GM19452 (cell line): ENCODE results near the gene GRM8.

ENCODE experiments used
- ATAC-seq: cut with Tn5 transposase; IDR thresholded peaks from one replicate; pipeline ENCODE4 v1.9.1; 2021; ENCODE audit not compliant: unreplicated experiment

The GRM8 gene

DNA sequence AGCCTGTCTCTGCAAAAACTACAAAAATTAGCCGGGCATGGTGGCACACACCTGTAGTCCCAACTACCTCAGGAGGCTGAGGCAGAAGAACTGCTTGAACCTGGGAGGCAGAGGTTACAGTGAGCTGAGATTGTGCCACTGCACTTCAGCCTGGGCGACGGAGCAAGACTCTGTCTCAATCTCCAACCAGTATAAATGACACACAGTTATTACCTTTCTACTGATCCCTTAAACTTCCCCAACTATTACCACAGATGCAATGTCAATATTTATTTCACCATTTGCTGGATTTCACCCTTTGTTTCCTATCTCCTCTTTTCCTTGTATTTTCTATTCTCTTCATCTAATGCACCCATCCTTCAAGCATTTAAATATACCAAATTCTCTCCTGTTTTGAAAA lies 431.8 kb downstream of the GRM8 start:
- no peak for ATAC-seq

DNA sequence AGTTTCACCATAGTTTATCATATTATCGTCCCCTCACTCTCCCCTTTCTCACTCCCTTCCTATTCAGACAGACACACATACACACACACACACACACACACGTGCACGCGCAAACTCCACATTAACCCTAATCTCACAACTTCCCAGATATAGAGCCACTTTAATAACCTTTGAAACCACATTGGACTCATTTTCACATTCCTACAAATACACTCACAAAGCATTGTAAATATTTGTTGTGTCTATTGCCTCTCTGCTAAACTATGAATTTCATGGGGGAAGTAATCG lies 433.6 kb downstream of the GRM8 start:
- no peak for ATAC-seq

DNA sequence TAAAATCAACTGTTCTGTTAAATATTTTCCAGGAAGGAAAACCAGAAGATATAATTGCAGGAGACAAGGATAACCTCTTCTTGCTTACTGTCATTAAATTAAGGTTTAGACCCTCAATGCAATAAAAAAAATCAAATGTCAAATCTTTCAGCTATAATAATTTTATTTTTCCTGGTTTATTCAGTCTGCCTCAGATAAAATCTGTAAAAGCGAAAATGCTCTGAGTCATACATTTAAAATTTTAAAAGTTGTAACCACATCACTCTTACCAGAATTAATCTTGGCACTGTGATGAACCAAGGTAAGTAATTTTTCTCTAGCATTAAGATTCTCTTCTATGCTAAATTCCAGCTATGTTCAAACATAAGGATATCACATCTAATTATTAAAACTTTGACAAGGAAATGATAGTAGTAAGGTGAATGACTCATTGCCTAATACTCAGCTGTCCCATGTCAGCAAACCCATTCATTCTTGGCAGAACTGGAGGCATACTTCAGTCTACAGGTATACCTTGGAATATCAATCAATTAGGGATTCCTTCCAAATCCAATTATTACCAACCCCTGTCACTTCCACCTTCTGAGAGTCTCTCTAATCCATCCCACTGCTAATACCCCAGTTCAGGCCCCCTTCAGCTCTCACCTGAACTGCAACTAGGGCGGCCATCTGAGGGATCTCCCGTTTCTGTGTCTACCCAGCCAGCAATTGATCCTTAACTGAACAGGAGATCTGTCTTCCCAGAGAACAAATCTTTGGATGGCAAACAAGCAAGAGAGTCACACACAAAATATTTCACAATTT lies 434.1 kb downstream of the GRM8 start:
- no peak for ATAC-seq

DNA sequence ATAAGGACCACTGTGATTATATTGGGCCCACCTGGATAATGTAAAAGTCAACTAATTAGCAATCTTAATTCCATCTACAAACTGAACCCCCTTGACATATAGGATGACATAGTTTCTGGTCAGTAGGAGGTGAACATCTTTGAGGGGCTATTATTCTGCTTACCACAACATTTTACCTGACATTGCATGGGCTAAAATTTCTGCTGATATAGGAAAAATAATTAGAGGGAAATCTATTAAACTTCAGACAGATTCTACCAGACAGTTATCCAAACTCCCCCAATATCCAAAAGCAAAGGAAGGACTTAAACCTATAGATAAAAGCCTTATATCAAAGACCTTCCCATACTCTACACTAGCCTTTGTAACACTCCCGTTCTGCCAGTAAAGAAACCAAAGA lies 443.6 kb downstream of the GRM8 start:
- ATAC-seq = no peak

DNA sequence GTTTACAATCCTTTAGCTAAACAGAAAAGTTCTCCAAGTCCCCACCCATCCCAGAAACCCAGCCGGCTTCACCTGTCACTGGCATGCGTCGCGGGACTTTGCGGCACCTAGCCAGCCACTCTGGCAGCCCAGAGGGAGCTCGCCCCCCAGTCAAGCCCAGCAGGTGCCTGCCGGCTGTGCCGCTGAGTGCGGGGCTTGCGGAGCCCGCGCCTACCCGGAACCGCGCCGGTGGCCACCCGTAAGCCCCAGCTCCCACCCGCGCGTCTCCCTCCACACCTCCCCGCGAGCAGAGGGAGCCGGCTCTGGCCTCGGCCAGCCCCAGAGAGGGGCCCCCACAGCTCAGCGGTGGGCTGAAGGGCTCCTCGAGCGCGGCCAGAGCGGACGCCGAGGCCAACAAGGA lies 446.1 kb downstream of the GRM8 start:
- no peak for ATAC-seq

DNA sequence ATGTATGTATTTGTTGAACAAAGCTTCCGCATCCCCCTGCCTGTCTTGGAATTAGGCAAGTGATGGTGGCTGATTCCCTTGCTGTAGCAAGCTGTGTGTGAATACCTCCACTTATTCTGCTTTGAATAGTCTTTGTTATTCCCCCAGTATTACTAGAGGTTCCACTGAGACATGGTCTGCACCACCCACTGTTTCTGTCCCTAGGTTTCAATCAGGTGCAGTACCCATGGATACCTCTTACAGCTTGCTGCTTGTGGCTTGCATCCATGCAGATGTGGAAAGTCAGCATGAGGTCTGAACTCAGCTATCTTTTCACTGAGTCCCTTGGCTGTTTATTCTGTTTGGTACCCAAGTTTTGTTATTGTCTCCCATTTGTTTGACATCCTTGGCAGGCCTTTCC lies 447.4 kb downstream of the GRM8 start:
- ATAC-seq = no peak

DNA sequence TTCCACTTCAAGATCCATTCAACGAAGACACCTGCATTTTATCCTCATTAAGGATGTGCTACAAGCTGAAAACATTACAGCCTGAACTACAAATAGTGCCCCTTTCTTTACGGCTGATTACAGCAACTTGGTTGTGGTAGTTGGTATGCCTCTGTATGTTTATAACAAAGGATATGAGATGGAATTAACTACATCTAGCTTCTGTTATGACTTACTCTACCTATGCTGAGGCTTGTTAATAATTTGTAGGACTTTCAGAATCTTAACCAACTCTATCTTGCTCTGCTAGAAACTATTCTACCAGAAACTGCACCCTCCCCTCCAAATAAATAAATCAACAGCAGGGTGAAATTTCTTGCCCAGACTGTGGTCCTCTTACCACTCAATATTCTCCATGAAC lies 448.1 kb downstream of the GRM8 start:
- ATAC-seq = peak; percentile 80

DNA sequence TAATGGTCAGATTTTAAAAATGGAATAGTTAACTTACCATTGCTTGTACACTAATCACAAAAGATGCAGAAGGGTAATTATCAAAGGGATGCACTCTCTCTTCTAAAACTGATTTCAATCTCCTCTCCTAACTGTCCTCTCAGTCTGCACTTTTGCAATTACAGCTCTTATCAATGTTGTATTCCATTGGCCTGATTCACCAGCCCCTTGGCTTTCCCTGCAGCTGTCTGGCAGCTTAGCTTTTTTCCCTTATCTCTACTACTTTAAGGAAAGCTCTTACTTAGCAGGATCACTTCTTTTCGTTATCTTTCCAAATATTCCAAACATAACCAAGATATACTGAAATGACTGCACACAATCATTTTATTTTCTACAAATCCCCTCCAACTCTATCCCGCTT lies 448.8 kb downstream of the GRM8 start:
- no peak for ATAC-seq

DNA sequence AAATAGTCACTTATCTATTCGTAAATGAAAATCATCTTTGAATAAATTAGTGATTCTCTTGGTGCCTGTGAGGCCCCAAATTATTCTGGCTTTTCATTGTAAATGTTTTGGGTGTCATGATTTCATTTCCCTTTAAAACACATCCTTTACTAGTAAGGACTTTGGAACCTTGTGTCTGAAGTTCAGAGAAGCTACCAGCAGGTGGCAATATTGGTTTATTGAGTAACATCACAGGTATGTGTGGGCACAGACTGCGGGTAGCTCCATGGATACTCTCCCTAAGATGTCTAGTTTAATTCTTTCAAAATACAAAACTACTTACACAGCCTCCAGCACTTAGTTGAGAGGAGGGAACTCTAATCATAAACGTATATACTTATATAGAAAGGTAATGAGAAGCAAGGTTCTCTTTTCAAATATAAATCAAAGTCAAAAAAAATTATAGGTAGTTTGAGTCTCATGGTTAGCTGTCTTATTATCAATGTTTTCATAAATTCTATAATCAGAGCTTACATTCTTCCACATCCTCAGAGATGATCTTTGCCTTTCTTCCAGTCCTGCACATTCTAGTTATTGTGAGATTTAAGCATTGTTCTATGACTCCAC lies 449.6 kb downstream of the GRM8 start:
- peak; percentile 84 for ATAC-seq

DNA sequence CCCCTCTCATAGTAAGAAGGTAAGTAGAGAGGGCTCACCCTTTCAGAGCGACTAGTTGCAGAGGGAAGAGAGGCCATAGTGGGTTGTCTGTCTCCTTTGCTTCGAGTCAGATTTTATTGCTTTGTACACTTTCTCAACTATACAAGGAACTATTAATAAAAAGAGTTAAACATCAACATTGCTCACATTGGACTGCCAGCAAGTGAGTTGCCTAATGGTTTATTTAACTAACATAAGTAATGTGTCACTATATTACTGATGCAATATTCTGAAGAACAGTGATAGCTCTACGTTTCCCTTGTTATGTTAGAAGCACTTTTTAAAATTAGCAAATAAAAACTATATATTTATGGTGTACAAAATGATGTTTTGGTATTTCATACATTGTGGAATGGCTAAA lies 451.0 kb downstream of the GRM8 start:
- ATAC-seq = no peak

DNA sequence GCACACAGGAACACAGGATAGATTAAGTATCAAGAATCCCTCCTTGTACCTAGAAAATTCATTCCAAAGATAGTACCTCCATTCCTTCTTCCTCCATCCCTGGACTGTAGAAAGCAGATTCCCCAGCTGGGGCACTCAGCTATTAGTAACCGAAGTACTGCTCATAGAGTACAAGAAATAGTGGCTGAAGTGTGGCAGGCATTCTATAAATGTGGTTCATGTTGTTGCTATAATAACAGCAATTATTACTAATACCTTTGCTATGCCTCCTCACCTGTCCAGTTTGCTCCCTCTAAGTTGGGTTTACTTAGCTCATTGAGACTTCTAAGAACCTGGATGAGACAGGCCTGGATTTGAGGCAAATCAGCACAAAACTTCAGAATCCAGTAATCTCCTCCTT lies 453.2 kb downstream of the GRM8 start:
- ATAC-seq = no peak

DNA sequence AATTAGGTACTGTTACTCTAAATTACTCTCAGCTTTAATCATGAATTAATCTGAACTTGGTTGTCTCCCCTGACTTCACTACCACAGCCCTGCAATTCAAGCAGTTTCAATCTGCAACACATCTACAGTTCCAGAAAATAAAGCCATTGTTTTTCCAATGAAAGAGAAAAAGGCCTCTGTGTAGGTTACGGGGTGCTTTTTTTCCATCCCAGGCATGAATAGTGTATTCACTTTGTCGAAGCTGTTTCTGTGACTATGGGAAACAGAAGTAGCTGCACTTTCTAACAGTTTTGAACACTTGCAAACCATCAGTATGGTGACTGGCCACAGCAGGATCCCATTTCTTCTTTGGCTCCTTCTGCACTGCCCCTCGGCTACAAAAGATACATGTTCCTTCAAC lies 460.2 kb downstream of the GRM8 start:
- no peak for ATAC-seq

DNA sequence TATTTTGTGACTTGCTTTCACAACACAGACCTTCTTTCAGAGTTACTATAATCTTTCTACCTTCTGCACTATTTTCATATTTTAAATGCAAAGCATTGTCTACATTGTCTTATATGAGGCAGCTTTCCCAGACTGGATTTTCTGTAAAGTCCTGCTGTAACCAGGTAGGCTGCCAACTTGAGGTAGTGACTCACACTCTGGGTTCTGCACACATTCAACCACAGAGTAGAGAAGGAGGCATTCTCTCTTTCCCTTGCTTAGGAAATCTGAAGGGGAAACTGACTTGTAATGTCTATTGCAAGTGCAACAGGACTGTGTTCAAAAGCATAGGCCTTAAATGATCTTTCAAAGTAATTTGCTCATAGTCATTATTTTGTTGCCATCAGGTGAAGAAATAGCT lies 461.4 kb downstream of the GRM8 start:
- no peak for ATAC-seq

DNA sequence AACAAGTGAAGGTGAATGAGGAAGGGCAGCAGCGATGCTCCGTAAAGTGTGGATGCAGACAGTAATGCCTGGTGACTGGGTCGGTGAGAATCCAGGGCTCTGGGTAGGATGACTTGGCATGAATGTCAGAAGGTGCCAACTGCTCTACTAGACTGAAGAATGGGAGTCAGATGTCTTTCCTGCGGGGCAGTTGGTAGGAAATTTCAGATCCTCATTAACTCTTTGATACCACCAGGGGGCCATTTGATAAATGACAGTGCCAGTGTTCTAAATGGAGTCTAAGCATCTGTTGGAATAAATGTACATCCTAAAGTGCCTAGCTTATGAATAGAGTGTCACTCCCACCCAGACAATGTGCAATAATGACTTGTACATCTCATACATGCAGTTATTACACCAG lies 462.0 kb downstream of the GRM8 start:
- ATAC-seq = no peak

DNA sequence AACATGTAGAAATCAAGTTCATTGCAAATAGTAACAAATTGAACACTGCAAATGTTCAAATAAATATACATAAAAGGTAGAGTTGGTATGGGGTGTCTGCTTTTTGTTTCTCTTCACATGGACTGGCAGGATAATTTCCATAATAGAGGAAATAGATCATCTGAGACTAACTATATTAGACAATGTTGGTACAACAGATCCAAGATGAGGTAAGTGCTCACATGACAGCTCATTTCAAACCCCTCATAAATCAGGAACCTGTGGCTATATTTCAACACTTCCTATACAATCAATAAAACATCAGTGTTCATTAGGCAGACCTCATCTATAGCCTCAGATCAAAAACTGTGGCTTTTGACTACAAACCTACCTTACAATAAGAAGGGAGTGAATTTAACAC lies 469.1 kb downstream of the GRM8 start:
- no peak for ATAC-seq

DNA sequence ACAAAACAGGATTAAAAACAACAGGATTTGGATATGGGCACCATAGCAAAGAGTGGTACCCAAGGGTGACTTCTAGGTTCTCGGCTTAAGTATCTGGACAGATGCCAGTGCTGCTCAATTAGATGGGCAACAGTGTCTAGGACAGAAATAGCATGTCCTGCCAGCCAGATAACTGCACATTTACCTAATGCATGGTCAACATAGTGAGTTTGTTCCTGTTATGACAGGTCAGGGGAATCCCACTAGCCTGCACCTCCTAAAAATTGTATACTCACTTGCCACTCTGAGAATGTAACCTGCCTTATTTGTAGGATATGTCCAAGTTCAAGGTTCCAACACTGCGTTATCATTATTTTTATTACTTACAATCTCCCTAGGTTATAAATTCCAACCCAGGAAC lies 471.7 kb downstream of the GRM8 start:
- peak; percentile 79 for ATAC-seq

DNA sequence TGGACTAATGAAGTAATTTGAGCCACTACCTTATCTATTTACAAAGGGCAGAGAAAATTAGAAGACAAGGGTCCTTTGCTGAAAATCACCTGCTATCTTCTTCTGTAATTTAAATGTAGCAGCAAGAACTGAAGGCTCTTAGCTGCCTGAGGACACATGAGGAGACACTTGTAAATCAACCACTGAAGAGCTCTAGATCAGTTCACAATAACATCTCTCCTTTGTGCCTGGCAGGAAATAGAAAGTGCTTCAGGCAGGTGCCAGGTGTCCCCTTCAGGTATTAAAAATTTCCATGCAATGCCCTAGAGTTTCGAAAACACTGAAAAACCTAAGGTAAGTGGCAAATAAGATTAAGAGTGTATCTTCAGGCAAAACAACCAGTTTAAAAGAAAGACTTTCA lies 474.6 kb downstream of the GRM8 start:
- ATAC-seq = no peak

DNA sequence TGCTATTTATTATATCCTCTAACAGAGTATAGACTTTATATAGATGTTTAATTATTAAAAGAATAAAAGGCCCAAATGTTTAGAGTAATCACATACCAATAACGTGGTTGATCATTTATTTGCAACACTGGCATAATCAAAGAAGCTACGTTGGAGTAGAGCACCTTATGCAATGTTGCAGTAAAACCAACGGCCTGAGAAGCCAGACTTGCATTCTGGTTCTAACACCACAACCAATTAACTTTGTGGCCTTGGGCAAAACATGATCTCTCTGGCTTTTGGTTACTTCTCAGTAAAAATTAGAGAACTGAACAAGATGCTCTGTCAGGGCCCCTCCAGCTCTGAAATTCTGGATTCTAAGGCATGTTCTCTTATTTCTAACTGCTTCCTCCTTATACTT lies 476.2 kb downstream of the GRM8 start:
- no peak for ATAC-seq

DNA sequence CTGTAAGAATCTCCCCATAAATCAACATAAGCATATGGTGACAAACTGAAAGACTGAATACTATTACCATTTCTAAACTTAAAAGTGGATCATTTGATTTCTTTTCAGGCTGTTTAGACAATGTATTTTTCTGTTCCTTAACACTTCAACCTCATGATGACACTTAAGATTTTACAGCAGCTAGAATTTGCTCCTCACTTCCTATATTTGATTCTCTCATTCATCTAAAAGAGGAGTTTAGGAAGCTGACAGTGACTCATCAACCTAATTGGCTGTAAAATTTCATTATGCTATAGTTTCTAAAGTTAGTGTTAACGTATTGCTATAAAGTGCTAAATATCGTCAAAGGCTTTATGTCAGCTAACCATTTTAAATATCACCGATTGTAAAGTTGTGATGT lies 478.7 kb downstream of the GRM8 start:
- ATAC-seq = no peak

DNA sequence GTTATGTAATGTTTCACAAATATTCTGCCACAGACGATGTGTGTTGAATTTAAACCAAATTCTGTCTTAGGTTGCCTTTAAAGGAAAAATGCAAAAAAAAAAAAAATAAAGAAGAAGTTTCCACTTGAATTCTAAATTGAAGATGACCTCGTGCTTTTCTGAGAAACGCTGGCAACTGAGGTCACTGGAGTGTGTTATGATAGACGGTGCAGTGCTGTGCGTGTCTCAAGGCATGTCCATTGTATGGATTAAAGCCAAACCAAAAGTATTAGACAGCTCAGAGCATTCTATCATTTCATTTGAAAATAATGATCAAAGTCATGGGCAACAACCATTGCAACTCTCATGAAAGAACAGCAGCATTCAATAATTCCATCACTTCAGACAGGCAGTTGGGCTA lies 483.9 kb downstream of the GRM8 start:
- no peak for ATAC-seq

DNA sequence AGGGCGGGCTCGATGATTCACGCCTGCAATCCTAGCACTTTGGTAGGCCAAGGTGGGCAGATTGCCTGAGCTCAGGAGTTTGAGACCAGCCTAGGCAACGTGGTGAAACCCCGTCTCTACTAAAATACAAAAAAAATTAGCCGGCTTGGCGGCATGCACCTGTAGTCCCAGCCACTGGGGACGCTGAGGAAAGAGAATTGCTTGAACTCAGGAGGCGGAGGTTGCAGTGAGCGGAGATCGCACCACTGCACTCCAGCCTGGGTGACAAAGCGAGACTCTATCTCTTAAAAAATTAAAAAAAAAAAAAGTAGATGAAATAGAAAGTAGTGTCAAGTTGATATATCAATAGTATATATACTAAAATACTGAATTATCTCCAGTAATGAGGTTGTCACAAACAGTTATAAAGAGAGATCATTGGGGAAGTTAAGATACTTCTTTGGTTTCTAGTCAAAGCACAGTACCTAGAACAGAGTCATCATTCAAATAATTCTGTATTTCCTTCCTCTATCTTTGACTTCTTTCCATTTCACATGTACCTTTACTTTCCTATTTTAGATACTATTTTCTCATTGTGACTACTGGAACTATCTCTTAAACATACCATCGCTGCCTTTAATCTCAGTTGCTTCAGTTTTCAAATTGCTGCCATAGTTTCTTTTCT lies 491.7 kb downstream of the GRM8 start:
- ATAC-seq = no peak

DNA sequence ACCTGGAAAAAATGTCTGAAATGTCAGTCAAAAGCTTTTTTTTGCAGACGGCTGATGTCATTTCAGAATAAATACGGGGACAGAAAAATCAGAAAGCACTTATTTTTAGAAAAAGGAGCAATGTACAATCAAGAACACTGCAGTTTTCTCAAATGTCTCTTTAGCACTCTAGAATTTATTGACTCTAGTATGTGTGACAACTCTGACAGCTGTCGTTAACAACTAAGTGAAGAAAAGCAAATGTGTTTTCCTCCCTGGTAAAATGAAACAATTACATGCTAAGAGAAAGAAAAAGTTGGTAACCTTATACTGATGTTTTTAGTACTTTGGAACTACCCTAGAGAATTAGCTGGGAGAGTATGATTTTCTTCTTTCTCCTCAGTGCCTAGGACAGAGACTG lies 497.4 kb downstream of the GRM8 start:
- no peak for ATAC-seq
